ENCODE measurements around the gene ATG7.
A peak's percentile ranks its signal among the peaks of the same experiment; 100 is the strongest.

The ATG7 gene

DNA sequence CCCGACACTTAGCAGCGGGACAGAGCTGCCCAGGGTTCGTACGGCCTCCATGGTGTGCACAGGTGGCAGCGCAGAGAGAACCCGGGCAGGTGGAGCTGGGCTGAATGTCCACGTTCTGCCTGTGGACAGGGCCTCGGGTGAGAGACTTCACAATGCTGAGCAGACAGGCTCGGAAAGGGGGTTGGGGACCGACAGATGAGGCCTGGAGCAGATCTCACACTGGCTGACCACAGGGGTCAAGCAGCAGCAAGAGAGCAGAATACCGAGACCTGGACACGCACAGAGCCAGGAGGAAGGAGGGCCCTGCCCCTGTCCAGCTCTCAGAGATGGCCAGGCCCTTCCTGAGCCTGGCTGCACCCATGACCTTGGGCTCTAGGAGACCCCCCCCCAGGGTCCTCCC, 288.5 kb downstream of the ATG7 start:
- H3K9ac ChIP-seq (ENCODE audit: low read depth in 1 of 2, low read length in 2 of 2), result no peak overlapping the region
- no peaks in the 10 kb centered on the region for H3K27me3 ChIP-seq (ENCODE audit: control insufficient read depth in 2 of 2, insufficient read depth in 2 of 2, low read length in 2 of 2)
- H3K27ac ChIP-seq (ENCODE audit: low read depth in 2 of 2, low read length in 2 of 2), result no peak overlapping the region
- H3K4me1 ChIP-seq (ENCODE audit: control insufficient read depth in 2 of 2, insufficient read depth in 2 of 2, low read length in 2 of 2), result peaks cover 9 to 10% of the 10 kb centered on the region in 2 donors
- no peaks in the 10 kb centered on the region for H3K9me3 ChIP-seq (ENCODE audit: control insufficient read depth in 2 of 2, low read length in 2 of 2)
- no peak overlapping the region for H3K4me3 ChIP-seq (ENCODE audit: low read length in 2 of 2)
- peaks cover 43 to 44% of the 10 kb centered on the region in 2 donors for H3K36me3 ChIP-seq (ENCODE audit: control insufficient read depth in 2 of 2, insufficient read depth in 2 of 2, low read length in 2 of 2)

DNA sequence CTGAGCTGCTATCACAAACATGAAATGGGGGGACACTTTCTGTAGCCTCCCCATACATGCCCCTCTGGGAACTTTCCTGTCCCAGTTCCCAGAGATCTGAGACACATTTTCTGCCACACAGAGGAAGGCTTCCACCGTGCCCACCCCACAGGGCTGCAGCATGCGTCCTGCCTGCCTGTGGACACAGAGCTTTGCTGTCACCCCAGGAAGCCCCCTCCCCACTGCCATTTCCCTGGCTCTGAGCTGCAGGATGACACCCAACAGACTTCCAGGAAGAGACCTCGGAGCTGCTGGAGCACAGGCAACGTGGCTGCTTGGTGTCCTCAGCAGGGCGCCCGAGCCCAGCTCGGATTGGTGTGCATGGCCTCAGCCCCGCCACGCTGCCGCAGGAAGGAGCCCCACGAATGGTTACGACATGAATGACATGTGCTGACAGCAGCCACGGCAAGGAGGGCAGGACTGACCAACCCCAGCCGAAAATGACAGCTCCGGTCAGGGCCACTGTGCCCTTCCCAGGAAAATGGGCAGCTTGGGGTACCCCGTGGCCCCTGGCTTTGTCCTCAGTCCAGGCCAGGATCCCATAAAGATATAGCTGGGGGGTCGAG, 290.2 kb downstream of the ATG7 start:
- Histone ChIP-seq H3K36me3 (ENCODE audit: control insufficient read depth in 2 of 2, insufficient read depth in 2 of 2, low read length in 2 of 2) (peaks cover 43 to 45% of the 10 kb centered on the region in 2 donors), H3K4me1 (ENCODE audit: control insufficient read depth in 2 of 2, insufficient read depth in 2 of 2, low read length in 2 of 2) (peaks cover 3 to 6% of the 10 kb centered on the region in 2 donors), H3K27me3 (ENCODE audit: control insufficient read depth in 2 of 2, insufficient read depth in 2 of 2, low read length in 2 of 2) (no peaks in the 10 kb centered on the region), H3K27ac (ENCODE audit: low read depth in 2 of 2, low read length in 2 of 2) (peak overlapping the region in 1 of 2 donors; percentile 16), H3K9me3 (ENCODE audit: control insufficient read depth in 2 of 2, low read length in 2 of 2) (no peaks in the 10 kb centered on the region), H3K9ac (ENCODE audit: low read depth in 1 of 2, low read length in 2 of 2) (no peak overlapping the region), H3K4me3 (ENCODE audit: low read length in 2 of 2) (no peak overlapping the region)

DNA sequence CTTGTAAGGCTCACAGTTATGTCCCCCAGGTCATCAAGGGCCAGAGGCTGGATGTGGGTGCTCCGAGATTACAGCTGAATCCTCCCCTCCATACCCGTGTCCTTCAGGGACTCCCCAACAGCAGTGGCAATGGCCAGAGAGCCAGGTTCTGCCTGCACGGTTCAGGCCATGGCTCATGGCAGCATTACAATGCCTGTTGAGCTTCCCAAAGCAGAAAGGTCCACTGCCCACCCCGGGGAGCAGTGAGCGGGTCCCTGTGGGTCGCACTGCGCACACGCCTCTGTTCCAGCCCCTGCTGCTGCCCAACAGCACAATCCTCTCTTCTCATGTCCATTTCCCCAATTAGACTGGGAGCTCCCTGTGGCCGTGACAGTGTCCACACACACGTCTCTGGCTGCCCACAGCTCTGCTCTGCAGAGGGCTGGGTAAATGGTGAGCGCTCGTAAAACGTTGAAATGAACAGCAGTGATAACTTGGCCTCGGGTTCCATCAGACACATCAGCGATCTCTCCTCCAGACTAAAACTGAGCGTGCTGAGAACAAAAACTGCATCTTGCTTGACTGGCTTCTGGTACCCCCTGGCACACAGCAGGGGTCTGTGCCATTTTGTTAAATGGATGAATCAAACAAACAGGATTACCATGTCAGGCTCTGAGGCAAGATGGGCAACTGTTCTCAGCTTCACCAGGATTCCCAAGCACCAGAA, 291.1 kb downstream of the ATG7 start:
- H3K27ac ChIP-seq (ENCODE audit: low read depth in 2 of 2, low read length in 2 of 2), result no peak overlapping the region
- peaks cover 38 to 46% of the 10 kb centered on the region in 2 donors for H3K36me3 ChIP-seq (ENCODE audit: control insufficient read depth in 2 of 2, insufficient read depth in 2 of 2, low read length in 2 of 2)
- no peak overlapping the region for H3K9ac ChIP-seq (ENCODE audit: low read depth in 1 of 2, low read length in 2 of 2)
- H3K9me3 ChIP-seq (ENCODE audit: control insufficient read depth in 2 of 2, low read length in 2 of 2), result no peaks in the 10 kb centered on the region
- peaks cover 3 to 6% of the 10 kb centered on the region in 2 donors for H3K4me1 ChIP-seq (ENCODE audit: control insufficient read depth in 2 of 2, insufficient read depth in 2 of 2, low read length in 2 of 2)
- H3K4me3 ChIP-seq (ENCODE audit: low read length in 2 of 2), result no peak overlapping the region
- no peaks in the 10 kb centered on the region for H3K27me3 ChIP-seq (ENCODE audit: control insufficient read depth in 2 of 2, insufficient read depth in 2 of 2, low read length in 2 of 2)

DNA sequence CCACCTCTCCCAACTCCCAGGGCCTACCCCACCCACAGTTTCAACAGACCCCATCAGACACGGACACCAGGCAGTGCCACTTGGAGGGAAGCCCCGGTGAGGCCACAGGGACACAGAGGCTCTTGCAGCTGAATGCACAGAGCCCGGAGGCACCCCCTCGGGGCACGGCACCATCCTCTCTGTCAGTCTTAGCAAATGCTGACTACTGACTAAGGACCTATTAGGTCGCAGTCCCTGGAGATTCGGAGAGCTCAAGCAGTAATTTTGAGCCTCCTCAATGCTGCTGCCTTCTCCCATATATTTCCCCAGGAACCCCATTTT, 291.6 kb downstream of the ATG7 start:
- H3K27ac ChIP-seq (ENCODE audit: low read depth in 2 of 2, low read length in 2 of 2), result no peak overlapping the region
- peaks cover 3 to 6% of the 10 kb centered on the region in 2 donors for H3K4me1 ChIP-seq (ENCODE audit: control insufficient read depth in 2 of 2, insufficient read depth in 2 of 2, low read length in 2 of 2)
- H3K27me3 ChIP-seq (ENCODE audit: control insufficient read depth in 2 of 2, insufficient read depth in 2 of 2, low read length in 2 of 2), result no peaks in the 10 kb centered on the region
- H3K9ac ChIP-seq (ENCODE audit: low read depth in 1 of 2, low read length in 2 of 2), result no peak overlapping the region
- peaks cover 34 to 42% of the 10 kb centered on the region in 2 donors for H3K36me3 ChIP-seq (ENCODE audit: control insufficient read depth in 2 of 2, insufficient read depth in 2 of 2, low read length in 2 of 2)
- no peaks in the 10 kb centered on the region for H3K9me3 ChIP-seq (ENCODE audit: control insufficient read depth in 2 of 2, low read length in 2 of 2)
- H3K4me3 ChIP-seq (ENCODE audit: low read length in 2 of 2), result no peak overlapping the region

DNA sequence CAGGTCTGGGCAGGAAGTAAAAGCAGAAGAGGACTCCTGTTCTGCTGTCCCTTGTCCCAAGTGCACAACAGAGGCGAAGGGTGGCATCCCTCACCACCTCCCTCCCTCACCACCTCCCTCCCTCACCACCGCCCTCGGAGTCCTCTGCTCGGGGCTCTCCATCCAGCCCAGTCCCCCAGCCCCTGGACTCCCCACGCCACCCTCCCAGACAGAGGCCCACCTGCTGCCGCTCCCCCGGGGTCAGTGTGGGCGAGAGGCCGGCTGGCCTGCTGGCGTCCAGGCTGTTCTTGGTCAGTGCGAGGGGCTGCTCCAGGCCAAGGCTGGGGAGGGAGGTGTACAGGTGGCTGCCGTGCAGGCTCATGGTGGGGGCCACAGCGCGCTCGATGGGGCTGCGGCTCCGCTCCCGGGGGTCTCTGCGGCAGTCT, 292.4 kb downstream of the ATG7 start:
- Histone ChIP-seq H3K36me3 (ENCODE audit: control insufficient read depth in 2 of 2, insufficient read depth in 2 of 2, low read length in 2 of 2) (peaks cover 31 to 35% of the 10 kb centered on the region in 2 donors), H3K27ac (ENCODE audit: low read depth in 2 of 2, low read length in 2 of 2) (no peak overlapping the region), H3K27me3 (ENCODE audit: control insufficient read depth in 2 of 2, insufficient read depth in 2 of 2, low read length in 2 of 2) (no peaks in the 10 kb centered on the region), H3K4me3 (ENCODE audit: low read length in 2 of 2) (no peak overlapping the region), H3K9me3 (ENCODE audit: control insufficient read depth in 2 of 2, low read length in 2 of 2) (no peaks in the 10 kb centered on the region), H3K9ac (ENCODE audit: low read depth in 1 of 2, low read length in 2 of 2) (no peak overlapping the region), H3K4me1 (ENCODE audit: control insufficient read depth in 2 of 2, insufficient read depth in 2 of 2, low read length in 2 of 2) (peaks cover 3 to 8% of the 10 kb centered on the region in 2 donors)

DNA sequence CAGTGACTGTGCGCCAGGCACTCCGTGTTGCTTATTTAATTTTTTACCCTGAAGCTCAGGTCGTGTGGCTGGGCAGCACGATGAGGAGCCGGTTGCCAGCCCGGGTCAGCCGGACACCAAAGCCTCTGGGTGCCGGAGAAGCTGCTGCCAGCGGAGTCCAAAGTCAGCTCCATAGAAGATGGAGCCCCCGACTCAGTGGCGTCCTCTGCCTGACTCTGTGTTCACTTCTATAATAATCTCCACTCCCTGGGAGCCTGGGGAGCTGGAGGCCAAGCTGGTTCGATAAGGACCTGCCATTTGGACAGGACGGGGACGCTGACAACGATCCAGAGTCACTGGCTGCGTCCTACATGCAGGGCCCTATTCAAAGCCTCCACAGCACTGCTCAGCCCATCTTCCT, 292.9 kb downstream of the ATG7 start:
- no peaks in the 10 kb centered on the region for H3K9me3 ChIP-seq (ENCODE audit: control insufficient read depth in 2 of 2, low read length in 2 of 2)
- peaks cover 31 to 35% of the 10 kb centered on the region in 2 donors for H3K36me3 ChIP-seq (ENCODE audit: control insufficient read depth in 2 of 2, insufficient read depth in 2 of 2, low read length in 2 of 2)
- no peak overlapping the region for H3K27ac ChIP-seq (ENCODE audit: low read depth in 2 of 2, low read length in 2 of 2)
- H3K4me3 ChIP-seq (ENCODE audit: low read length in 2 of 2), result no peak overlapping the region
- H3K9ac ChIP-seq (ENCODE audit: low read depth in 1 of 2, low read length in 2 of 2), result no peak overlapping the region
- H3K4me1 ChIP-seq (ENCODE audit: control insufficient read depth in 2 of 2, insufficient read depth in 2 of 2, low read length in 2 of 2), result peaks cover 3 to 9% of the 10 kb centered on the region in 2 donors
- H3K27me3 ChIP-seq (ENCODE audit: control insufficient read depth in 2 of 2, insufficient read depth in 2 of 2, low read length in 2 of 2), result no peaks in the 10 kb centered on the region

DNA sequence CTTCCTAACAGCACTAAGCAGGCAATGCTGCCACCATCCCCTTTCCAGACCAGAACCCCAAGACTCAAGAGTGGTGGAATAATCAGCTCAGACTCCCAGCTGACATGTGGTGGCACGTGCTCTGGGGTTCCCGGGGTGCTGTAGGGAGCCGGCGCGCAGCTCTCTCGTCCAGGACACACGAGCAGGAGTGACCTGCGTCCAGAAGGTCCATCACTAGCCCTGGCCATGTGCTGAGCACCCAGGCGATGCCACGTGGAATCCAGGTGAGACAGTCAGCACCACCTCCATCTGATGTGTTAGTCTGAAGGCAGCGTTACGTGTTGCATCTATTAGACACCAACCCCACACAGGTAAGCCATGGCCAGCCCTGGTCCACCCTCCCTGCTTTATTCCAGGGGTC, 293.3 kb downstream of the ATG7 start:
- Histone ChIP-seq H3K9ac (ENCODE audit: low read depth in 1 of 2, low read length in 2 of 2) (no peak overlapping the region), H3K27me3 (ENCODE audit: control insufficient read depth in 2 of 2, insufficient read depth in 2 of 2, low read length in 2 of 2) (no peaks in the 10 kb centered on the region), H3K4me1 (ENCODE audit: control insufficient read depth in 2 of 2, insufficient read depth in 2 of 2, low read length in 2 of 2) (peaks cover 3 to 9% of the 10 kb centered on the region in 2 donors), H3K4me3 (ENCODE audit: low read length in 2 of 2) (no peak overlapping the region), H3K27ac (ENCODE audit: low read depth in 2 of 2, low read length in 2 of 2) (no peak overlapping the region), H3K9me3 (ENCODE audit: control insufficient read depth in 2 of 2, low read length in 2 of 2) (no peaks in the 10 kb centered on the region), H3K36me3 (ENCODE audit: control insufficient read depth in 2 of 2, insufficient read depth in 2 of 2, low read length in 2 of 2) (peaks cover 31 to 33% of the 10 kb centered on the region in 2 donors)

DNA sequence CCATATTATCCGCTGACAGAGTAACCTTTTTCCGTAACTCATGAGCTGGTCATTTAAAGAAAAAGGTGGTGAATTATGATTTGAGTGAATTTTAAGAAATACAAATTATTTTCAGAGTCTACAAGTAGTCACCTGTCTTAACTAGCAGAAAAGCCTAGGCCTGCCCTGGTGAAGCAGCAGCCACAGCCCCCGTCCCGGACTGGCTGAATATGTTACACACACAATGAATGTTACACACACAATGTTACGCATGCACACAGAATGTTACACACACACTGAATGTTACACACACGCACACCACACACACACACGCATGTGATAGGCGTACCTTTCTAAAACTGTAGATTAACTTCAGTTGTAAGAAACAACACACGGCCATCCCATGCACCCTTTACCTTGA, 293.7 kb downstream of the ATG7 start:
- Histone ChIP-seq H3K4me1 (ENCODE audit: control insufficient read depth in 2 of 2, insufficient read depth in 2 of 2, low read length in 2 of 2) (peaks cover 3 to 9% of the 10 kb centered on the region in 2 donors), H3K4me3 (ENCODE audit: low read length in 2 of 2) (no peak overlapping the region), H3K27ac (ENCODE audit: low read depth in 2 of 2, low read length in 2 of 2) (no peak overlapping the region), H3K9me3 (ENCODE audit: control insufficient read depth in 2 of 2, low read length in 2 of 2) (no peaks in the 10 kb centered on the region), H3K36me3 (ENCODE audit: control insufficient read depth in 2 of 2, insufficient read depth in 2 of 2, low read length in 2 of 2) (peaks cover 33% of the 10 kb centered on the region in 2 donors), H3K27me3 (ENCODE audit: control insufficient read depth in 2 of 2, insufficient read depth in 2 of 2, low read length in 2 of 2) (no peaks in the 10 kb centered on the region), H3K9ac (ENCODE audit: low read depth in 1 of 2, low read length in 2 of 2) (no peak overlapping the region)

DNA sequence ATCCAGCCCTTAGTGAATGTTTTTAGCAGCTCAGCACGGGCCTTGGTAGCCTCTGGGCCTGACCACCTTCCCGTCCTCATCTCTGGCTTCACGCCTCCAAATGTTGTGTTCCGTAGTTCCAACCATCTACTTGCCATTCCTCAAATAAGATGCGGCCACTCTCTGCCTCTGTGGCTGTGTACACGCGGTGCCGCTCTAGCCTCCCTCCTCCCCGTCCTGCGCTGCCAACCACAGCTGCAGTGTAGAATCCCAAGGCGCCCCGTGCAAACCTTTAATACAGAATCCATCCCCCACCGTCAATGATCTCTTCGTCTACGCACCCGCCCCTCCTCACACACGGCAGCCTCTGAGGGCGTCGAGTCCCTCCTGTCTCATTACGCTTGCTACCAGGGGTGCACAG, 294.3 kb downstream of the ATG7 start:
- H3K36me3 ChIP-seq (ENCODE audit: control insufficient read depth in 2 of 2, insufficient read depth in 2 of 2, low read length in 2 of 2), result peaks cover 33% of the 10 kb centered on the region in 2 donors
- H3K9ac ChIP-seq (ENCODE audit: low read depth in 1 of 2, low read length in 2 of 2), result no peak overlapping the region
- H3K4me1 ChIP-seq (ENCODE audit: control insufficient read depth in 2 of 2, insufficient read depth in 2 of 2, low read length in 2 of 2), result peaks cover 0 to 9% of the 10 kb centered on the region in 2 donors
- no peaks in the 10 kb centered on the region for H3K27me3 ChIP-seq (ENCODE audit: control insufficient read depth in 2 of 2, insufficient read depth in 2 of 2, low read length in 2 of 2)
- H3K27ac ChIP-seq (ENCODE audit: low read depth in 2 of 2, low read length in 2 of 2), result no peak overlapping the region
- H3K4me3 ChIP-seq (ENCODE audit: low read length in 2 of 2), result no peak overlapping the region
- H3K9me3 ChIP-seq (ENCODE audit: control insufficient read depth in 2 of 2, low read length in 2 of 2), result no peaks in the 10 kb centered on the region

DNA sequence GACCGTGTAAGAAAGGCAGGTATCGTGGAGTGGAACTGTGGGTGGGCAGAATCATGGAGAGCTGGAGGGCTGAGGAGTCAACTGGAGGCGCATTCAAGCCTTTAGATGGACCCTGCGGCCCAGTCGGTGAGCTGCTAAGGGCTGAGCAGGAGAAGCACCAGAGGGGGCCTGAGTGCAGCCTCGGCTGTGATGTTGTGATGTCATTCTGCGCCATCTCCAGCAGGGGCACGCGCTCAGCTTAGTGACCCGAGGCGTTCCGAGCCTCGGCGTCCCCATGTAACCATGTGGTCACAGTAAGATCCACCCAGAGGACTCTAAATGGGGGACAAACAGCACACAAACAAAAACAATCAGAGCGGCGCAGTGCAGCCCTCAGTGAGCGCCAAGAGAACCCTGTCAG, 294.7 kb downstream of the ATG7 start:
- Histone ChIP-seq H3K4me3 (ENCODE audit: low read length in 2 of 2) (no peak overlapping the region), H3K9me3 (ENCODE audit: control insufficient read depth in 2 of 2, low read length in 2 of 2) (no peaks in the 10 kb centered on the region), H3K27me3 (ENCODE audit: control insufficient read depth in 2 of 2, insufficient read depth in 2 of 2, low read length in 2 of 2) (no peaks in the 10 kb centered on the region), H3K27ac (ENCODE audit: low read depth in 2 of 2, low read length in 2 of 2) (no peak overlapping the region), H3K4me1 (ENCODE audit: control insufficient read depth in 2 of 2, insufficient read depth in 2 of 2, low read length in 2 of 2) (peaks cover 0 to 9% of the 10 kb centered on the region in 2 donors), H3K36me3 (ENCODE audit: control insufficient read depth in 2 of 2, insufficient read depth in 2 of 2, low read length in 2 of 2) (peaks cover 33% of the 10 kb centered on the region in 2 donors), H3K9ac (ENCODE audit: low read depth in 1 of 2, low read length in 2 of 2) (no peak overlapping the region)

All from mucosa of rectum (tissue), 2 donors.